Measurements from ENCODE around the gene ITPR1. TPM values are rescaled to one million over a fixed set of nuclear protein-coding genes. Genes with fewer than 3 reads are reported as not detected.

The ITPR1 gene
- total RNA-seq, 4 donors from 2014 or later, result 9.5 to 24.1 (median 17.5) TPM

DNA sequence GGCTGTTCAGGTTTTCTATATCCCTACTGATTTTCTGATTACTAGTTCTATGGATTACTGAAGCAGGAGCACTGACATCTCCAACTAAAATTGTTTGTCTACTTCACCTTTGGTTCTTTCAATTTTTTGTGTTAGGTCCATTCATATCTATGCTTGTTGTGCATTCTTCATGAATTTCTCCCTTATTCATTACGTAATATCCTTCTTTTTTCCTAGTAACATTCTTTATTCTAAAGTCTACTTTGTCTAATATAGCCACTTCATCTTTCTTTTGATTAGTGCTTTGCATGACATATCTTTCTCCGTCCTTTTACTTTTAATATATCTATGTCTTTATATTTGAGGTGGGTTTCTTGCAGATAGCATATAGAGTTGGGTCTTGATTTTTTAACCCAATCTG is 369.8 kb downstream of the ITPR1 start:
- H3K4me3 ChIP-seq (ENCODE audit: low read depth, poor library complexity, severe bottlenecking), result no peak overlapping the region
- intact Hi-C loops (cut with DNase I; ENCODE audit: low total_unique reads), result no loop called here
- TF ChIP-seq, protein P1, sequence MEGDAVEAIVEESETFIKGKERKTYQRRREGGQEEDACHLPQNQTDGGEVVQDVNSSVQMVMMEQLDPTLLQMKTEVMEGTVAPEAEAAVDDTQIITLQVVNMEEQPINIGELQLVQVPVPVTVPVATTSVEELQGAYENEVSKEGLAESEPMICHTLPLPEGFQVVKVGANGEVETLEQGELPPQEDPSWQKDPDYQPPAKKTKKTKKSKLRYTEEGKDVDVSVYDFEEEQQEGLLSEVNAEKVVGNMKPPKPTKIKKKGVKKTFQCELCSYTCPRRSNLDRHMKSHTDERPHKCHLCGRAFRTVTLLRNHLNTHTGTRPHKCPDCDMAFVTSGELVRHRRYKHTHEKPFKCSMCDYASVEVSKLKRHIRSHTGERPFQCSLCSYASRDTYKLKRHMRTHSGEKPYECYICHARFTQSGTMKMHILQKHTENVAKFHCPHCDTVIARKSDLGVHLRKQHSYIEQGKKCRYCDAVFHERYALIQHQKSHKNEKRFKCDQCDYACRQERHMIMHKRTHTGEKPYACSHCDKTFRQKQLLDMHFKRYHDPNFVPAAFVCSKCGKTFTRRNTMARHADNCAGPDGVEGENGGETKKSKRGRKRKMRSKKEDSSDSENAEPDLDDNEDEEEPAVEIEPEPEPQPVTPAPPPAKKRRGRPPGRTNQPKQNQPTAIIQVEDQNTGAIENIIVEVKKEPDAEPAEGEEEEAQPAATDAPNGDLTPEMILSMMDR (IDR thresholded peaks at IDR 0.05), result no peak
- no peak for TF ChIP-seq POLR2A (IDR thresholded peaks at IDR 0.05)
- no peak for DNase-seq (ENCODE audit: low spot score in 2 of 2)
- 96 to 98% methylated on average over 2 of the region's 2 CpGs for WGBS, 2 donors

DNA sequence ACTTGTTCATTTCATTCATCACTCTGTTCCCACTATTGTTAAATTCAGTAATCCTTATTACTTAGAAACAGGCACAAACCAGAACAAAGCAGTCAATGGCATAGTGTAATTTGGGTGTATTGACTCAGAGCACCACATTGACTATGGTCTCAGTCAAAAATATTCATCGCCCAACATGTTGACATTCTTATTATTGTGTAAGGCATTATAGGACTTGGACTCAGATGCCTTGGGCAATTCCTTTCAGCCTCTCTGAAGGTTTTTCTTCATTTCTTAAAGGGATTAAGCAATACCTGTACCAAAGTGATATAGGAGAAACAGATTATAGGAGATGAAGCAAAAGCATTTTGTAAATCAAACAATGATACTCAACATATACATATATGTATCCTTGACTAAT is 371.4 kb downstream of the ITPR1 start:
- no peak overlapping the region for H3K4me3 ChIP-seq (ENCODE audit: low read depth, poor library complexity, severe bottlenecking)
- WGBS, 2 donors, result 63 to 85% methylated on average over 1 of the region's 1 CpG
- TF ChIP-seq POLR2A (IDR thresholded peaks at IDR 0.05), result no peak
- TF ChIP-seq, protein P1 (IDR thresholded peaks at IDR 0.05), result no peak
- intact Hi-C loops (cut with DNase I; ENCODE audit: low total_unique reads), result no loop called here
- no peak for DNase-seq (ENCODE audit: low spot score in 2 of 2)

DNA sequence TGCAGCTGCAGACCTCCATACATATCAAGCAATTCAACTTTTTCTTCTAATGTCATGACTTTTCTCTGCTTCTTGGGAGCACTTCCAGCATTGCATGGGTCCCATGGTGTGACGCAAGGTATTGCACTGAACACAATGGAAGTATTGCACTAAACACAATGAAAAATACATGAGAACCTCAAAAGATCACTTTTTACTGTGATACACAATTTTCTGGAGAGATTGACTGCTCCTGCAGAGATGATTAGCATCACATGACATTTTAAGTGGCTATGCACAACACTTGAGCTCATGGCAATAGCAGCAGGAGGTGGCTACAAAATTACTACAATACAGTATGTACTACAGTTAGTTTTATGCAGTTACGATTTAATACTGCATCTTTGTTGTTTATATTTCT is 372.6 kb downstream of the ITPR1 start:
- WGBS, 2 donors, result 90 to 95% methylated on average over 2 of the region's 2 CpGs
- DNase-seq (ENCODE audit: low spot score in 2 of 2), result no peak
- TF ChIP-seq, protein P1 (IDR thresholded peaks at IDR 0.05), result no peak
- TF ChIP-seq POLR2A (IDR thresholded peaks at IDR 0.05), result no peak

DNA sequence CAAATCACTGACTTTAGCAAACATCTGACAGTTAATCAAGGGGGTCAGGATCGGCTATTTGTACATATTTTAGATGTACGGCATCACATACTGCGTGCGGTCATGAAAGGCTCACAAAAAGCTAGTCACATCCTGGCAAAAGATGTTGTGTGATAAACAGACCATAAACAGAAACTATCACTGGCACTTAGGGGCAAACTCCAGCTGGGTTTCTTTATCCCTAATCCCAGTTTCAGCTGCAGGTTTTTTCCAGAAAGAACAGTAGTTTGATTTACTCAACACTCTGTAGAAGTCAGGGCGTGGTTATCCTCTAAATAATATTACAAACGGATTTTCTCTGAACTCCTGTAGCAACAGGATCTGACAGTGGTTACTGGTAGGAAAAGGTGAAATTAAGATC is 373.7 kb downstream of the ITPR1 start:
- H3K4me3 ChIP-seq (ENCODE audit: low read depth, poor library complexity, severe bottlenecking), result no peak overlapping the region
- intact Hi-C loops (cut with DNase I; ENCODE audit: low total_unique reads), result no loop called here
- 9 to 14% methylated on average over 6 of the region's 6 CpGs for WGBS, 2 donors
- no peak for TF ChIP-seq POLR2A (IDR thresholded peaks at IDR 0.05)
- TF ChIP-seq, protein P1 (IDR thresholded peaks at IDR 0.05), result no peak
- DNase-seq (ENCODE audit: low spot score in 2 of 2), result no peak

More for the DNA sequence above, 372.6 kb downstream of the ITPR1 start:
- no peak overlapping the region for H3K4me3 ChIP-seq (ENCODE audit: low read depth, poor library complexity, severe bottlenecking)
- intact Hi-C loops (cut with DNase I; ENCODE audit: low total_unique reads), result no loop called here

DNA sequence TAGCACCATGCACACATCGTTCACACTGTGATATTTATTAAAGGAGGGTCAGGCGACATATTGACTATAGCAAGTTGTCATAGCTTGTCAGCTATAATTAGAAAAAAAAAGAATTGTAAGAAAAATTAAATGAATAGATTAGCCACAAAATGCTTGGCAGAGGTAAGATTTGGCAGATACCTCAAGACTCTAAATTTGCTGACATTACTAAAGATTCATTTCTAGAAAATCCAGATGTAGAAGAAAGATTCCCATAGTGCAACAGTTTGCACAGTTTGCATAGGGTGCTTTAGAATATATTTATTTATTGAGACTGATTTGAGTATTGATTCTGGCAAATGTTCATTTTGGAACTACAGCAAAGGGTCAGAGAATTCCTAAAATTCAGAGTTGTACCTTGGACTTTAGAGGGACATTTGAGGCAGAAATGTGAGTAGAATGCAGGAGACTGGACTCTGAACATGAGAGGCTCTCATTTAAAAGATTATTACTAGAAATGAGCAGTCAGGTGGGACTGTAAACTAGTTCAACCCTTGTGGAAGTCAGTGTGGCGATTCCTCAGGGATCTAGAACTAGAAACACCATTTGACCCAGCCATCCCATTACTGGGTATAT is 384.1 kb downstream of the ITPR1 start:
- no peak overlapping the region for H3K4me3 ChIP-seq (ENCODE audit: low read depth, poor library complexity, severe bottlenecking)
- 68 to 72% methylated on average over 3 of the region's 3 CpGs for WGBS, 2 donors
- intact Hi-C loops (cut with DNase I; ENCODE audit: low total_unique reads), result no loop called here
- TF ChIP-seq POLR2A (IDR thresholded peaks at IDR 0.05), result no peak
- TF ChIP-seq, protein P1 (IDR thresholded peaks at IDR 0.05), result no peak
- no peak for DNase-seq (ENCODE audit: low spot score in 2 of 2)

DNA sequence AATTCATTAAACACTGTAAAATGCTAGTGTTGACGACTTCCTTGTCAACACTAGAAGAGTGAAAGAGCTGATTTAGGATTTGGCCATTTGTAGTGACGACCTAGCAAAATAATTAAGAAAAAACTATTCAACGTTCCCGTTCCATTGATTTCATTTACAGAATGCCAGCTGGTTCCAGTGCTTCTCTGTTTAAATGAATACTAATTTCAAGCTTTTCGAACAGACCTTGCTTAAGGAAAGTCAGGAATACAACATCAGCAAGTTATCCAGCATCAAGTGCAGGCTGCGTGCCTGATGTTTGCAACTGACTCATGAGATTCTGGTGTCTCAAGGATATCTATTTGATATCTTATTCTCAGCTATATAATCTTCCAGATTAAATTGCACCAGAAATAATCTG is 387.7 kb downstream of the ITPR1 start:
- no peak overlapping the region for H3K4me3 ChIP-seq (ENCODE audit: low read depth, poor library complexity, severe bottlenecking)
- TF ChIP-seq, protein P1 (IDR thresholded peaks at IDR 0.05), result no peak
- no peak for TF ChIP-seq POLR2A (IDR thresholded peaks at IDR 0.05)
- WGBS, 2 donors, result 75 to 76% methylated on average over 6 of the region's 6 CpGs
- intact Hi-C loops (cut with DNase I; ENCODE audit: low total_unique reads), result no loop called here
- DNase-seq (ENCODE audit: low spot score in 2 of 2), result no peak
